Measurements from ENCODE around the gene MARCHF10.
"Not testable (repeated sequence)": the region's sequence is repeated elsewhere in the genome, so short reads cannot be mapped to it uniquely, and the experiment has no call there.

Gene MARCHF10

GRCh38 chr17:62702746-62703260 lies 105.3 kb downstream of the MARCHF10 start:
- Histone ChIP-seq H3K4me3 (ENCODE audit: low read depth in 1 of 2, low read length in 2 of 2) (no peak overlapping the region), H3K27ac (ENCODE audit: low read length) (no peak overlapping the region), H3K9me3 (ENCODE audit: control insufficient read depth in 1 of 2, low read length in 2 of 2) (no peaks in the 10 kb centered on the region), H3K4me1 (ENCODE audit: control insufficient read depth in 1 of 2, insufficient read depth in 2 of 2, low read length in 2 of 2) (peaks cover 0 to 14% of the 10 kb centered on the region in 2 donors), H3K27me3 (ENCODE audit: low read depth, low read length) (no peaks in the 10 kb centered on the region), H3K36me3 (ENCODE audit: control insufficient read depth in 1 of 2, insufficient read depth in 2 of 2, low read length in 2 of 2) (no peaks in the 10 kb centered on the region)

DNA sequence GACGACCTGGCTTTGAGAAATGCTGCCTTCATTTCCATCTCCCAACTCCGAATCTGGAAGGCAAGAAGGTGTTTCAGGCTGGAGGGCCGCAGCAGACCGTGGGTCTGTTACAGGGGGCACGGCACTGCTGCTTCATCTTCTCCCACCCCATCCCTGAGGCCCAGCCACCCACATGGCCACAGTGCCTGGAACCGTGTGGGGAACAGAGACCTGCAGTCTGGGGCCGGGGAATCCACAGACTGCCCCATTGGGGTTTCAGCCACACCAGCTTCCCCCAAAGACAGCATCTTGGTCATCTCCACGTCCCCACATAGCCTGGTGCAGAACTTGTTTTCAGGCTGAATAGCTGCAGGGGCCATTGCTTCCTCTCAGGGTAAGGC lies 106.4 kb downstream of the MARCHF10 start:
- Histone ChIP-seq H3K4me3 (ENCODE audit: low read depth in 1 of 2, low read length in 2 of 2) (no peak overlapping the region), H3K27ac (ENCODE audit: low read length) (no peak overlapping the region), H3K36me3 (ENCODE audit: control insufficient read depth in 1 of 2, insufficient read depth in 2 of 2, low read length in 2 of 2) (no peaks in the 10 kb centered on the region), H3K27me3 (ENCODE audit: low read depth, low read length) (no peaks in the 10 kb centered on the region), H3K4me1 (ENCODE audit: control insufficient read depth in 1 of 2, insufficient read depth in 2 of 2, low read length in 2 of 2) (peaks cover 0 to 14% of the 10 kb centered on the region in 2 donors), H3K9me3 (ENCODE audit: control insufficient read depth in 1 of 2, low read length in 2 of 2) (no peaks in the 10 kb centered on the region)

DNA sequence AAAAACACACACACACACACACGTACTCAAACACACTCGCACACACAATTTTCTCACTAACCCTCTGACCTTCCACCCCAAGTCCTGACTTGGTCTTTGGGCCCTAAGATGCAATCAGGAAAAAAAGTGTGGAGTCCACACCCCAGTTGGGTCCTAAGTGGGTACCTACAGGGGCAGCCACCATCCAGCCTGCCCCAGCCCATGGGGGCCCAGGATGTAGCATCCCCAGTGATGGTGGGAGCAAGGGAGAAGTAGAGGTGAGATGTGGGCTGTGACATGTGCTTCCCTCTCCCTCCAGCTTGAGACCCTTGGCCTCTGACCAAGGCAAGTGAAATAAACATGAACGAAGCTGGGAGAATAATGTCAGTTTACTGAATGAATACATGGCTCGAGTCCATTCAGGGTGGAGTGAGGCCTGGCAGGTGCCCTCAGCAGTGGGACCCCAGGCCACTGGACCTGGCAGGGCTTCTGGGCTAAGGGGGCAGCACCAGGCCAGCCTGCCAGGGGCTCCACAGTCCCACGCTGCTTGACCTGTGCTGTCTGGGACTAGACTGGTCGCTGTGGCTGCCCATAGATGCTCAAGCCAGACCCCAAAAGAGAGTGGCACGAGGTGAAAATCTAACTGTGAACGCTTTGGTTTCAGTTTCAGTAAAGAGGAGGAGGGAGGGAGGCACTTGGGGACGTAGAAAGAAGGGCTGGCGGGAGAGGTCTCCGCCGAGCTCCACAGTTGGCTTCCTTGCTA lies 107.0 kb downstream of the MARCHF10 start:
- Histone ChIP-seq H3K9me3 (ENCODE audit: control insufficient read depth in 1 of 2, low read length in 2 of 2) (no peaks in the 10 kb centered on the region), H3K4me1 (ENCODE audit: control insufficient read depth in 1 of 2, insufficient read depth in 2 of 2, low read length in 2 of 2) (peaks cover 0 to 14% of the 10 kb centered on the region in 2 donors), H3K27me3 (ENCODE audit: low read depth, low read length) (no peaks in the 10 kb centered on the region), H3K27ac (ENCODE audit: low read length) (no peak overlapping the region), H3K36me3 (ENCODE audit: control insufficient read depth in 1 of 2, insufficient read depth in 2 of 2, low read length in 2 of 2) (no peaks in the 10 kb centered on the region), H3K4me3 (ENCODE audit: low read depth in 1 of 2, low read length in 2 of 2) (no peak overlapping the region)

GRCh38 chr17:62698459-62698858 lies 109.7 kb downstream of the MARCHF10 start:
- not testable (repeated sequence) for H3K27me3 ChIP-seq (ENCODE audit: low read depth, low read length); H3K9me3 ChIP-seq (ENCODE audit: control insufficient read depth in 1 of 2, low read length in 2 of 2); H3K27ac ChIP-seq (ENCODE audit: low read length); H3K4me1 ChIP-seq (ENCODE audit: control insufficient read depth in 1 of 2, insufficient read depth in 2 of 2, low read length in 2 of 2); H3K4me3 ChIP-seq (ENCODE audit: low read depth in 1 of 2, low read length in 2 of 2); H3K36me3 ChIP-seq (ENCODE audit: control insufficient read depth in 1 of 2, insufficient read depth in 2 of 2, low read length in 2 of 2)

GRCh38 chr17:62696726-62697490 lies 111.2 kb downstream of the MARCHF10 start:
- no peak overlapping the region for H3K4me3 ChIP-seq (ENCODE audit: low read depth in 1 of 2, low read length in 2 of 2)

GRCh38 chr17:62696256-62696655 lies 111.9 kb downstream of the MARCHF10 start:
- Histone ChIP-seq H3K4me1 (ENCODE audit: control insufficient read depth in 1 of 2, insufficient read depth in 2 of 2, low read length in 2 of 2) (peaks cover 0 to 5% of the 10 kb centered on the region in 2 donors), H3K27ac (ENCODE audit: low read length) (no peak overlapping the region), H3K9me3 (ENCODE audit: control insufficient read depth in 1 of 2, low read length in 2 of 2) (no peaks in the 10 kb centered on the region), H3K36me3 (ENCODE audit: control insufficient read depth in 1 of 2, insufficient read depth in 2 of 2, low read length in 2 of 2) (no peaks in the 10 kb centered on the region), H3K27me3 (ENCODE audit: low read depth, low read length) (no peaks in the 10 kb centered on the region), H3K4me3 (ENCODE audit: low read depth in 1 of 2, low read length in 2 of 2) (no peak overlapping the region)

More at GRCh38 chr17:62696726-62697490, 111.2 kb downstream of the MARCHF10 start:
- H3K27ac ChIP-seq (ENCODE audit: low read length) = no peak overlapping the region
- peaks cover 0 to 5% of the 10 kb centered on the region in 2 donors for H3K4me1 ChIP-seq (ENCODE audit: control insufficient read depth in 1 of 2, insufficient read depth in 2 of 2, low read length in 2 of 2)
- H3K36me3 ChIP-seq (ENCODE audit: control insufficient read depth in 1 of 2, insufficient read depth in 2 of 2, low read length in 2 of 2) = no peaks in the 10 kb centered on the region
- H3K27me3 ChIP-seq (ENCODE audit: low read depth, low read length) = no peaks in the 10 kb centered on the region
- H3K9me3 ChIP-seq (ENCODE audit: control insufficient read depth in 1 of 2, low read length in 2 of 2) = no peaks in the 10 kb centered on the region

DNA sequence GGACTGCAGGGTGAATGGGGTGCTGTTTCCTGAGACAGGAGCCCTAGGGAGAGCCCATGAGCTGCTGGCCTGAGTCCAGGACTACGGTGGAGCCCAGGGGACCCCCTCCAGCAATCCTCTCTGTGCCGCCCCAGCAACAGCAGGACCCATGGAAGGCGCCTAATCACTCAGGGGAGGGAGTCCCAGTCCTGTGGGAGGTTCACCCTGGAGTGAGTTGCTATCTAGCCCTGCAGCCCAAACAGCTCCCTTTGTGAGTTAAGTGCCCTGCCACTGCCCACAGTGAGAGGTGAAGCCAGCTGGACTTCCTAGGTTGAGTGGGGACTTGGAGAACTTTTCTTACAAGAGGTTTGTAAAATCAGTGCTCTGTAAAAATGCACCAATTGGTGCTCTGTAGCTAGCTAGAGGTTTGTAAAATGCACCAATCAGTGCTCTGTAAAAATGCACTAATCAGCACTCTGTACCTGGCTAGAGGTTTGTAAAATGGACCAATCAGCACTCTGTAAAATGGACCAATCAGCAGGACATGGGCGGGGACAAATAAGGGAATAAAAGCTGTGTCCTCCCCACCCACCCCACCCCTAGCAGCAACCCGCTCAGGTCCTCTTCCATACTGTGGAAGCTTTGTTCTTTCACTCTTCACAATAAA lies 112.9 kb downstream of the MARCHF10 start:
- not testable (repeated sequence) for H3K27me3 ChIP-seq (ENCODE audit: low read depth, low read length); H3K27ac ChIP-seq (ENCODE audit: low read length); H3K4me1 ChIP-seq (ENCODE audit: control insufficient read depth in 1 of 2, insufficient read depth in 2 of 2, low read length in 2 of 2); H3K36me3 ChIP-seq (ENCODE audit: control insufficient read depth in 1 of 2, insufficient read depth in 2 of 2, low read length in 2 of 2); H3K9me3 ChIP-seq (ENCODE audit: control insufficient read depth in 1 of 2, low read length in 2 of 2); H3K4me3 ChIP-seq (ENCODE audit: low read depth in 1 of 2, low read length in 2 of 2)

- H3K27ac ChIP-seq (ENCODE audit: low read length) = no peak overlapping the region
Measured at GRCh38 chr17:62693616-62694409, 114.3 kb downstream of the MARCHF10 start.

GRCh38 chr17:62692721-62693431 lies 115.2 kb downstream of the MARCHF10 start:
- Histone ChIP-seq H3K36me3 (ENCODE audit: control insufficient read depth in 1 of 2, insufficient read depth in 2 of 2, low read length in 2 of 2) (peaks cover 0 to 5% of the 10 kb centered on the region in 2 donors), H3K4me1 (ENCODE audit: control insufficient read depth in 1 of 2, insufficient read depth in 2 of 2, low read length in 2 of 2) (peaks cover 0 to 5% of the 10 kb centered on the region in 2 donors), H3K27me3 (ENCODE audit: low read depth, low read length) (no peaks in the 10 kb centered on the region), H3K4me3 (ENCODE audit: low read depth in 1 of 2, low read length in 2 of 2) (no peak overlapping the region), H3K27ac (ENCODE audit: low read length) (no peak overlapping the region), H3K9me3 (ENCODE audit: control insufficient read depth in 1 of 2, low read length in 2 of 2) (no peaks in the 10 kb centered on the region)

More at GRCh38 chr17:62693616-62694409, 114.3 kb downstream of the MARCHF10 start:
- Histone ChIP-seq H3K9me3 (ENCODE audit: control insufficient read depth in 1 of 2, low read length in 2 of 2) (no peaks in the 10 kb centered on the region), H3K27me3 (ENCODE audit: low read depth, low read length) (no peaks in the 10 kb centered on the region), H3K36me3 (ENCODE audit: control insufficient read depth in 1 of 2, insufficient read depth in 2 of 2, low read length in 2 of 2) (peaks cover 0 to 5% of the 10 kb centered on the region in 2 donors), H3K4me1 (ENCODE audit: control insufficient read depth in 1 of 2, insufficient read depth in 2 of 2, low read length in 2 of 2) (peaks cover 0 to 5% of the 10 kb centered on the region in 2 donors), H3K4me3 (ENCODE audit: low read depth in 1 of 2, low read length in 2 of 2) (no peak overlapping the region)

DNA sequence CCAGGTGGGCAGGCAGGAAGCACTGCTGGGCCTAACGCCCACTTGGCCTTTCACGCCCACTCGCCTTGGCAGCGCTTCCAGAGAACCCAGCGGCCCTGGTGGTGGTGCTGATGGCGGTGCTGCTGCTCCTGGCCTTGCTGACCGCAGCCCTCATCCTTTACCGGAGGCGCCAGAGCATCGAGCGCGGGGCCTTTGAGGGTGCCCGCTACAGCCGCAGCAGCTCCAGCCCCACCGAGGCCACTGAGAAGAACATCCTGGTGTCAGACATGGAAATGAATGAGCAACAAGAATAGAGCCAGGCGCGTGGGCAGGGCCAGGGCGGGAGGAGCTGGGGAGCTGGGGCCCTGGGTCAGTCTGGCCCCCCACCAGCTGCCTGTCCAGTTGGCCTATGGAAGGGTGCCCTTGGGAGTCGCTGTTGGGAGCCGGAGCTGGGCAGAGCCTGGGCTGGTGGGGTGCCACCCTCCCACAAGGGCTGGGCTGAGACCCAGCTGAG lies 115.9 kb downstream of the MARCHF10 start:
- Histone ChIP-seq H3K4me3 (ENCODE audit: low read depth in 1 of 2, low read length in 2 of 2) (no peak overlapping the region), H3K27me3 (ENCODE audit: low read depth, low read length) (no peaks in the 10 kb centered on the region), H3K9me3 (ENCODE audit: control insufficient read depth in 1 of 2, low read length in 2 of 2) (no peaks in the 10 kb centered on the region), H3K36me3 (ENCODE audit: control insufficient read depth in 1 of 2, insufficient read depth in 2 of 2, low read length in 2 of 2) (peaks cover 0 to 5% of the 10 kb centered on the region in 2 donors), H3K4me1 (ENCODE audit: control insufficient read depth in 1 of 2, insufficient read depth in 2 of 2, low read length in 2 of 2) (peaks cover 0 to 5% of the 10 kb centered on the region in 2 donors), H3K27ac (ENCODE audit: low read length) (no peak overlapping the region)

Measured in muscle layer of duodenum (tissue), 2 donors.